Posterior vena cava (tissue), 2 donors: Measurements from ENCODE around the gene AJAP1. TPM values are rescaled to one million over a fixed set of nuclear protein-coding genes. Genes with fewer than 3 reads are reported as not detected.

Experiments
- DNase-seq: peaks from one replicate; pipeline ENCODE4 v3.0.0-alpha.2; 2020; ENCODE audit warnings: low spot score
- intact Hi-C, 2 donors: fragments of 100-400 bp; cut with DNase I; formaldehyde crosslinking; loops; one replicate each; pipeline versions ENCODE4 v1.14.1 to v1.14.2; 2022 to 2023
- total RNA-seq, 2 donors: library from RNA; stranded (reverse); fragmentation: NEBNext Ultra II Directional; extraction: Animal tissue kit (Norgen Biotek cat#: 25700); gene quantifications; one replicate each; pipeline ENCODE4 v1.2.1, GENCODE V29; 2021
- donor health status: DM: yes; HTN: yes; CAD: no.
- donor health status: DM: yes; HTN: yes; CAD: no.

Gene AJAP1
- total RNA-seq, 2 donors from 2014 or later = 0.32 to 0.57 TPM

- no peak for DNase-seq
- intact Hi-C loops = no loop called here
These were observed 20.3 kb downstream of the AJAP1 start for GRCh38 chr1:4674676-4675075.

- intact Hi-C loops = no loop called here
- DNase-seq = no peak
These were observed 21.2 kb downstream of the AJAP1 start for GRCh38 chr1:4675454-4676186.

- intact Hi-C loops = no loop called here
- DNase-seq = no peak
These were observed 21.8 kb downstream of the AJAP1 start for GRCh38 chr1:4676253-4676652.

- intact Hi-C loops = no loop called here
- DNase-seq = no peak
These were observed 23.2 kb downstream of the AJAP1 start for GRCh38 chr1:4677608-4678007.

GRCh38 chr1:4678066-4678717 lies 23.8 kb downstream of the AJAP1 start:
- DNase-seq = no peak
- intact Hi-C loops = no loop called here

- intact Hi-C loops = no loop called here
- no peak for DNase-seq
These were observed 26.6 kb downstream of the AJAP1 start for GRCh38 chr1:4681026-4681425.

- intact Hi-C loops = no loop called here
- no peak for DNase-seq
These were observed 28.3 kb downstream of the AJAP1 start for GRCh38 chr1:4682607-4683220.

GRCh38 chr1:4684136-4684535 lies 29.7 kb downstream of the AJAP1 start:
- intact Hi-C loops = no loop called here
- no peak for DNase-seq

GRCh38 chr1:4684864-4685522 lies 30.6 kb downstream of the AJAP1 start:
- DNase-seq = no peak
- intact Hi-C loops = no loop called here

GRCh38 chr1:4685523-4685865 lies 31.1 kb downstream of the AJAP1 start:
- DNase-seq = no peak
- intact Hi-C loops = no loop called here

- DNase-seq = no peak
- intact Hi-C loops = no loop called here
These were observed 33.5 kb downstream of the AJAP1 start for GRCh38 chr1:4687943-4688342.

- DNase-seq = no peak
- intact Hi-C loops = no loop called here
These were observed 35.0 kb downstream of the AJAP1 start for GRCh38 chr1:4689271-4689935.

- intact Hi-C loops = no loop called here
These were observed 35.7 kb downstream of the AJAP1 start for GRCh38 chr1:4689941-4690635.

GRCh38 chr1:4690951-4691675 lies 36.7 kb downstream of the AJAP1 start:
- no peak for DNase-seq
- intact Hi-C loops = no loop called here

More at GRCh38 chr1:4689941-4690635, 35.7 kb downstream of the AJAP1 start:
- DNase-seq = no peak

- DNase-seq = no peak
- intact Hi-C loops = no loop called here
These were observed 37.5 kb downstream of the AJAP1 start for GRCh38 chr1:4691766-4692405.

- intact Hi-C loops = no loop called here
- DNase-seq = no peak
These were observed 38.0 kb downstream of the AJAP1 start for GRCh38 chr1:4692437-4692836.

GRCh38 chr1:4693331-4693730 lies 38.9 kb downstream of the AJAP1 start:
- intact Hi-C loops = no loop called here

GRCh38 chr1:4693891-4694290 lies 39.5 kb downstream of the AJAP1 start:
- DNase-seq = no peak
- intact Hi-C loops = no loop called here

More at GRCh38 chr1:4693331-4693730, 38.9 kb downstream of the AJAP1 start:
- no peak for DNase-seq
